GM23338 (cell line): ENCODE results near the gene RALGPS1. TPM values are rescaled to one million over a fixed set of nuclear protein-coding genes. Genes with fewer than 3 reads are reported as not detected.

ENCODE experiments used
- ATAC-seq: fragments of 200-7000 bp; cut with Tn5 transposase; 3 replicates; pipeline ENCODE4 v1.9.1; 2020
- DNase-seq: peaks from one replicate; pipeline ENCODE4 v3.0.0-alpha.2; 2015; ENCODE audit warnings: low spot score
- H2AFZ ChIP-seq: fragments of 200-600 bp; sonication (generic); 2 replicates; pipeline ENCODE4 v1.8.0; 2016; ENCODE audit warnings: antibody characterized with exemption, mild to moderate bottlenecking, moderate library complexity
- H3F3A ChIP-seq: fragments of 200-600 bp; sonication (generic); replicated peaks from 2 replicates; pipeline ENCODE4 v1.8.0; 2017; ENCODE audit warnings: antibody characterized with exemption, mixed run types, low read depth
- H3K27ac ChIP-seq: fragments of 200-600 bp; sonication (generic); 2 replicates; pipeline ENCODE4 v1.6.1; 2016; ENCODE audit warnings: low read depth
- H3K27me3 ChIP-seq: fragments of 200-600 bp; sonication (generic); 2 replicates; pipeline ENCODE4 v1.8.0; 2016; ENCODE audit warnings: mild to moderate bottlenecking, mixed run types, moderate library complexity; ENCODE audit not compliant: insufficient read depth
- H3K36me3 ChIP-seq: fragments of 200-600 bp; sonication (generic); 2 replicates; pipeline ENCODE4 v1.8.0; 2016; ENCODE audit warnings: mild to moderate bottlenecking; ENCODE audit not compliant: insufficient read depth
- H3K4me1 ChIP-seq: fragments of 200-600 bp; sonication (generic); 2 replicates; pipeline ENCODE4 v1.8.0; 2016; ENCODE audit warnings: mild to moderate bottlenecking, moderate library complexity; ENCODE audit not compliant: insufficient read depth
- H3K4me2 ChIP-seq: fragments of 200-600 bp; sonication (generic); 2 replicates; pipeline ENCODE4 v1.7.1; 2017; ENCODE audit warnings: mixed run types
- H3K4me3 ChIP-seq: fragments of 200-600 bp; sonication (generic); 2 replicates; pipeline ENCODE4 v1.6.1; 2016; ENCODE audit warnings: mixed run types
- H3K79me2 ChIP-seq: fragments of 200-600 bp; sonication (generic); replicated peaks from 2 replicates; pipeline ENCODE4 v1.8.0; 2017; ENCODE audit warnings: mild to moderate bottlenecking; ENCODE audit not compliant: insufficient read depth
- H3K9me2 ChIP-seq: fragments of 200-600 bp; sonication (generic); 2 replicates; pipeline ENCODE4 v1.8.0; 2017; ENCODE audit not compliant: insufficient read depth
- H4K20me1 ChIP-seq: fragments of 200-600 bp; sonication (generic); replicated peaks from 2 replicates; pipeline ENCODE4 v1.8.0; 2017; ENCODE audit warnings: mild to moderate bottlenecking; ENCODE audit not compliant: insufficient read depth
- H3K27ac Mint-ChIP-seq: 2 replicates; pipeline ENCODE4 v1.8.0; 2020; ENCODE audit warnings: inconsistent platforms, mild to moderate bottlenecking, moderate library complexity, mixed read lengths
- H3K27me3 Mint-ChIP-seq: 3 replicates; pipeline ENCODE4 v1.8.0; 2022; ENCODE audit warnings: low read depth, mild to moderate bottlenecking, moderate library complexity, mixed read lengths, inconsistent platforms; ENCODE audit not compliant: insufficient read depth, poor library complexity
- H3K36me3 Mint-ChIP-seq: 3 replicates; pipeline ENCODE4 v1.8.0; 2021; ENCODE audit warnings: low read depth, mild to moderate bottlenecking, inconsistent platforms, moderate library complexity, mixed read lengths
- H3K4me1 Mint-ChIP-seq: 3 replicates; pipeline ENCODE4 v1.8.0; 2020; ENCODE audit warnings: mild to moderate bottlenecking, inconsistent platforms, mixed read lengths
- H3K4me3 Mint-ChIP-seq: 3 replicates; pipeline ENCODE4 v1.8.0; 2021; ENCODE audit warnings: moderate library complexity, mild to moderate bottlenecking, inconsistent platforms, mixed read lengths
- H3K9me3 Mint-ChIP-seq: 3 replicates; pipeline ENCODE4 v1.8.0; 2020; ENCODE audit warnings: moderate library complexity, mild to moderate bottlenecking, inconsistent platforms, mixed read lengths
- CREB1 ChIP-seq: fragments of 250-450 bp; sonication (Bioruptor Pico); IDR thresholded peaks from 2 replicates; pipeline ENCODE4 v1.5.0; 2020; ENCODE audit warnings: low read depth, mild to moderate bottlenecking, moderate library complexity
- CTCF ChIP-seq, 2 experiments: fragments of 200-600 bp in 1 of 2; sonication (generic) in 1 of 2; conservative IDR thresholded peaks; 2 replicates each; pipeline versions ENCODE4 v1.5.1 to v1.6.1; 2016 to 2017; ENCODE audit warnings: antibody characterized with exemption in 2 of 2, low read depth in 2 of 2, mild to moderate bottlenecking in 2 of 2, moderate library complexity in 1 of 2
- ETS1 ChIP-seq: IDR thresholded peaks from 2 replicates; pipeline ENCODE4 v1.6.1; 2016; ENCODE audit warnings: antibody characterized with exemption
- EZH2 ChIP-seq: fragments of 200-600 bp; sonication (generic); IDR thresholded peaks from one replicate; pipeline ENCODE4 v1.8.0; 2017; ENCODE audit warnings: antibody characterized with exemption, mild to moderate bottlenecking, low read depth; ENCODE audit not compliant: unreplicated experiment
- EZH2phosphoT487 ChIP-seq: fragments of 200-600 bp; sonication (generic); IDR thresholded peaks from one replicate; pipeline ENCODE4 v1.8.1; 2018; ENCODE audit warnings: antibody characterized with exemption; ENCODE audit not compliant: unreplicated experiment
- JUNB ChIP-seq: IDR thresholded peaks from one replicate; pipeline ENCODE4 v1.6.1; 2016; ENCODE audit warnings: antibody characterized with exemption; ENCODE audit not compliant: unreplicated experiment
- NANOG ChIP-seq: IDR thresholded peaks from 2 replicates; pipeline ENCODE4 v1.6.1; 2016; ENCODE audit warnings: antibody characterized with exemption, borderline replicate concordance
- POLR2AphosphoS5 ChIP-seq: IDR thresholded peaks from 2 replicates; pipeline ENCODE4 v1.6.1; 2016; ENCODE audit warnings: antibody characterized with exemption, low read depth
- REST ChIP-seq: IDR thresholded peaks from one replicate; pipeline ENCODE4 v1.6.1; 2018; ENCODE audit warnings: antibody characterized with exemption; ENCODE audit not compliant: unreplicated experiment
- STAT1 ChIP-seq: IDR thresholded peaks from one replicate; pipeline ENCODE4 v1.6.1; 2016; ENCODE audit warnings: antibody characterized with exemption; ENCODE audit not compliant: unreplicated experiment
- ZNF114 ChIP-seq: fragments of 250-450 bp; sonication (Bioruptor Pico); IDR thresholded peaks from 2 replicates; pipeline ENCODE4 v1.5.0; 2020; ENCODE audit warnings: mild to moderate bottlenecking, moderate library complexity
- ZNF331 ChIP-seq: fragments of 250-450 bp; sonication (Bioruptor Pico); IDR thresholded peaks from 2 replicates; pipeline ENCODE4 v1.5.0; 2020; ENCODE audit warnings: low read depth, mild to moderate bottlenecking, moderate library complexity
- polyA plus RNA-seq: library from polyadenylated mRNA; unstranded; fragments of >200 nt; fragmentation: Nextera tagmentation; extraction: Ambion mirVana; gene quantifications from 2 replicates; pipeline ENCODE4 v1.2.1, GENCODE V29; 2016
- total RNA-seq: library from RNA; depleted of rRNA; stranded (reverse); fragments of >200 nt; shearing (Covaris generic); gene quantifications from 2 replicates; pipeline ENCODE4 v1.2.3, GENCODE V29; 2014

RALGPS1 gene
- total and polyA plus RNA-seq, 2 experiments from 2014 or later = 18.2 to 57.1 TPM

- Histone ChIP-seq H3K4me2 (no peak overlapping the region), H3K36me3 (no peaks in the 10 kb centered on the region), H3F3A (no peaks in the 10 kb centered on the region), H3K4me3 (no peak overlapping the region), H3K79me2 (no peaks in the 10 kb centered on the region), H3K27me3 (no peaks in the 10 kb centered on the region), H4K20me1 (no peaks in the 10 kb centered on the region), H3K27ac (no peak overlapping the region), H2AFZ (no peak overlapping the region), H3K4me1 (no peaks in the 10 kb centered on the region), H3K9me2 (peaks cover 7% of the 10 kb centered on the region; the same call in 1 of the 2 replicates)
- no peak for ATAC-seq
- Mint-ChIP-seq H3K27me3 (peaks cover 5% of the 10 kb centered on the region), H3K4me3 (no peak overlapping the region), H3K4me1 (peaks cover 8% of the 10 kb centered on the region), H3K27ac (no peak overlapping the region), H3K9me3 (no peaks in the 10 kb centered on the region; the same call in 2 of the 3 replicates), H3K36me3 (no peaks in the 10 kb centered on the region)
- TF ChIP-seq REST = no peak
- no peak for TF ChIP-seq JUNB
- DNase-seq = no peak
These were observed 151.0 kb downstream of the RALGPS1 start for GRCh38 chr9:127065592-127065991.

- H3K4me3 Mint-ChIP-seq = no peak overlapping the region
- Histone ChIP-seq H3K27me3 (no peaks in the 10 kb centered on the region), H3K4me2 (no peak overlapping the region), H3K4me3 (no peak overlapping the region), H3F3A (no peaks in the 10 kb centered on the region), H3K4me1 (no peaks in the 10 kb centered on the region), H3K27ac (no peak overlapping the region), H3K9me2 (peaks cover 7% of the 10 kb centered on the region; the same call in 1 of the 2 replicates), H3K79me2 (no peaks in the 10 kb centered on the region), H3K36me3 (no peaks in the 10 kb centered on the region), H4K20me1 (no peaks in the 10 kb centered on the region), H2AFZ (no peak overlapping the region)
- H3K27ac Mint-ChIP-seq = no peak overlapping the region
- DNase-seq = no peak
- H3K36me3 Mint-ChIP-seq = peaks cover 3% of the 10 kb centered on the region; the same call in 1 of the 3 replicates
- peaks cover 8% of the 10 kb centered on the region for H3K4me1 Mint-ChIP-seq
- H3K9me3 Mint-ChIP-seq = no peaks in the 10 kb centered on the region; the same call in 2 of the 3 replicates
- no peak for ATAC-seq
- peaks cover 5% of the 10 kb centered on the region for H3K27me3 Mint-ChIP-seq
- TF ChIP-seq NANOG = no peak
- no peak for TF ChIP-seq EZH2phosphoT487
- TF ChIP-seq REST = no peak
- TF ChIP-seq JUNB = no peak
- no peak for TF ChIP-seq ZNF331 (CRISPR knock-in tag)
- TF ChIP-seq STAT1 = no peak
- TF ChIP-seq EZH2 = no peak
- TF ChIP-seq POLR2AphosphoS5 = no peak
- TF ChIP-seq ETS1 = no peak
- TF ChIP-seq CTCF (conservative IDR thresholded peaks at IDR 0.05; ENCODE audit: low read depth in 2 of 2) = no peak
- TF ChIP-seq ZNF114 (CRISPR knock-in tag) = no peak
- TF ChIP-seq CREB1 (CRISPR knock-in tag) = no peak
These were observed 151.7 kb downstream of the RALGPS1 start for GRCh38 chr9:127066060-127066850.
